Thyroid gland (tissue), 4 donors: ENCODE measurements around the gene SMPD1.

Source experiments
- CTCF ChIP-seq, 6 experiments: fragments of 200-600 bp in 3 of 6; fragments of 450-650 bp in 3 of 6; sonication (generic) in 3 of 6; IDR thresholded peaks; one replicate each; pipeline ENCODE4 v1.5.1; 2016 to 2019; ENCODE audit warnings: antibody characterized with exemption in 6 of 6, mild to moderate bottlenecking in 2 of 6, inconsistent platforms in 1 of 6, moderate library complexity in 1 of 6
- POLR2A ChIP-seq, 2 donors: fragments of 450-650 bp; IDR thresholded peaks; one replicate each; pipeline ENCODE4 v1.6.1; 2017; ENCODE audit warnings: antibody characterized with exemption in 2 of 2, mild to moderate bottlenecking in 2 of 2, moderate library complexity in 1 of 2

DNA sequence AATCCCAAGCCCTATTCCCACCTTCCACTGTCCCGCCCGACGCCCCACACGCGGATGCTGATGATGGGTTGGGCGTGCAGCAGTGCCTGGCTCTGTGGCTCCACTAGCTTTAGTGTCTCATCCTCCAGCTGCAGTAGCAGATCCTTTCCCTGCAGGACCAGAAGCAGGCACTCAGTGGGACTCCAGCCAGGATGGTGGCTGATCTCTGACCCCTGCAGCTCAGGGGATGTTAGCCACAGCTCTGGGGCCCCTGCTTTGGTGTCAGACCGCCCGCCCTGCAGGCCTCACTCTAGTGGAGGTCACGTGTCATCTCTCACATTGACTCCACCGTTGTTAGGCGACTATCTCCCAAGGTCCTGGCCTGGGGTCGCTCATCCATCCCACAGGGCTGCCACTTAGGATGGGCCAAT is 11.8 kb downstream of the SMPD1 start:
- no peak for TF ChIP-seq CTCF (IDR thresholded peaks at IDR 0.05)
- no peak for TF ChIP-seq POLR2A (IDR thresholded peaks at IDR 0.05)
